ENCODE data around the gene XRCC5. TPM values are rescaled to one million over a fixed set of nuclear protein-coding genes. Genes with fewer than 3 reads are reported as not detected.

The XRCC5 gene
- polyA plus RNA-seq, 1 donor (not counting 4 experiments of a cell fraction or from before 2014, with no cell fraction given) = 521 TPM

- Histone ChIP-seq H3K27ac (ENCODE audit: control insufficient read depth, insufficient read depth, low read length) (no peak overlapping the region), H3K9me1 (ENCODE audit: control insufficient read depth, extremely low read depth, insufficient read depth, low read length) (no peaks in the 10 kb centered on the region), H3K4me3 (ENCODE audit: control insufficient read depth in 2 of 3, extremely low read depth in 1 of 3, insufficient read depth in 2 of 3, low read depth in 1 of 3, low read length in 3 of 3) (no peak overlapping the region), H3K9ac (ENCODE audit: control insufficient read depth, extremely low read depth, insufficient read depth, low read length) (no peak overlapping the region), H4K20me1 (ENCODE audit: control insufficient read depth, extremely low read depth, insufficient read depth, low read length) (no peaks in the 10 kb centered on the region), H3K4me1 (ENCODE audit: control insufficient read depth, extremely low read depth, insufficient read depth, low read length) (no peaks in the 10 kb centered on the region), H3K9me3 (ENCODE audit: control insufficient read depth, low read depth, low read length) (no peaks in the 10 kb centered on the region), H3K27me3 (ENCODE audit: control insufficient read depth, extremely low read depth, insufficient read depth, low read length) (no peaks in the 10 kb centered on the region), H2AFZ (ENCODE audit: control insufficient read depth, low read length) (no peak overlapping the region), H3K4me2 (ENCODE audit: control insufficient read depth, extremely low read depth, insufficient read depth, low read depth, low read length) (no peak overlapping the region), H3K36me3 (ENCODE audit: control insufficient read depth in 2 of 2, extremely low read depth in 1 of 2, insufficient read depth in 2 of 2, low read length in 2 of 2) (no peaks in the 10 kb centered on the region), H3K79me2 (ENCODE audit: control insufficient read depth, insufficient read depth, low read length) (no peaks in the 10 kb centered on the region)
- no peak for DNase-seq (ENCODE audit: low read depth, low spot score)
- dilution Hi-C loops (cut with MboI; ENCODE audit: extremely low pct_ligation_motif_present, low sequenced_read_pairs) = no loop called here
- no peak for FAIRE-seq
- TF ChIP-seq EZH2 (IDR thresholded peaks at IDR 0.05; ENCODE audit: low read length) (no peak), CTCF (optimal IDR thresholded peaks at IDR 0.05 in 1 of 3, IDR thresholded peaks at IDR 0.05 in 1 of 3, conservative IDR thresholded peaks at IDR 0.05 in 1 of 3; ENCODE audit: extremely low read depth in 1 of 3, insufficient read depth in 2 of 3, low read length in 3 of 3) (no peak)
Observed at GRCh38 chr2:216071111-216071851, 37.9 kb upstream of the XRCC5 start.

DNA sequence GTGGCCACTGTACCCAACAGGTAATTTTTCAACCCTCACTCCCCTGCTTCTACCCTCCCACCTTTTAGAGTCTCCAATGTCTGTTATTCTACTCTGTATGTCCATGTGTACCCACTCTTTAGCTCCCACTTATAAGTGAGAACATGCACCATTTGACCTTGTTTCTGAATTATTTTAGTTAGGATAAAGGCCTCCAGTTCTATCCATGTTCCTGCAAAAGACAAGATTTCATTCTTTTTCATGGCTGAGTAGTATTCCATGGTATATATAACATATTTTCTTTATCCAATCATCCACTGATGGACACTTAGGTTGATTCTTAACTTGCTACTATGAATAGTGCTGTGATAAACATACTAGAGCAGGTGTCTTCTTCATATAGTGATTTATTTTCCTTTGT lies 36.7 kb upstream of the XRCC5 start:
- FAIRE-seq (no peak), DNase-seq (ENCODE audit: low read depth, low spot score) (no peak)
- no peaks in the 10 kb centered on the region for H3K36me3 ChIP-seq (ENCODE audit: control insufficient read depth in 2 of 2, extremely low read depth in 1 of 2, insufficient read depth in 2 of 2, low read length in 2 of 2)
- no peaks in the 10 kb centered on the region for H3K4me1 ChIP-seq (ENCODE audit: control insufficient read depth, extremely low read depth, insufficient read depth, low read length)
- no peaks in the 10 kb centered on the region for H3K79me2 ChIP-seq (ENCODE audit: control insufficient read depth, insufficient read depth, low read length)
- H3K4me3 ChIP-seq (ENCODE audit: control insufficient read depth in 2 of 3, extremely low read depth in 1 of 3, insufficient read depth in 2 of 3, low read depth in 1 of 3, low read length in 3 of 3) = no peak overlapping the region
- H3K9me3 ChIP-seq (ENCODE audit: control insufficient read depth, low read depth, low read length) = no peaks in the 10 kb centered on the region
- H3K27ac ChIP-seq (ENCODE audit: control insufficient read depth, insufficient read depth, low read length) = no peak overlapping the region
- TF ChIP-seq CTCF (optimal IDR thresholded peaks at IDR 0.05 in 1 of 3, IDR thresholded peaks at IDR 0.05 in 1 of 3, conservative IDR thresholded peaks at IDR 0.05 in 1 of 3; ENCODE audit: extremely low read depth in 1 of 3, insufficient read depth in 2 of 3, low read length in 3 of 3) = no peak
- TF ChIP-seq EZH2 (IDR thresholded peaks at IDR 0.05; ENCODE audit: low read length) = no peak
- H3K4me2 ChIP-seq (ENCODE audit: control insufficient read depth, extremely low read depth, insufficient read depth, low read depth, low read length) = no peak overlapping the region
- no peaks in the 10 kb centered on the region for H4K20me1 ChIP-seq (ENCODE audit: control insufficient read depth, extremely low read depth, insufficient read depth, low read length)
- no peaks in the 10 kb centered on the region for H3K9me1 ChIP-seq (ENCODE audit: control insufficient read depth, extremely low read depth, insufficient read depth, low read length)
- no peak overlapping the region for H2AFZ ChIP-seq (ENCODE audit: control insufficient read depth, low read length)
- no peaks in the 10 kb centered on the region for H3K27me3 ChIP-seq (ENCODE audit: control insufficient read depth, extremely low read depth, insufficient read depth, low read length)
- dilution Hi-C loops (cut with MboI; ENCODE audit: extremely low pct_ligation_motif_present, low sequenced_read_pairs) = no loop called here
- no peak overlapping the region for H3K9ac ChIP-seq (ENCODE audit: control insufficient read depth, extremely low read depth, insufficient read depth, low read length)
